ENCODE measurements around the gene ZNF718. TPM values are rescaled to one million over a fixed set of nuclear protein-coding genes. Genes with fewer than 3 reads are reported as not detected.

Gene ZNF718
- total and polyA plus RNA-seq, 2 of the 8 experiments (the other 6 are each of a cell fraction or from before 2014, with no cell fraction given), result 3.3 to 19.5 TPM

GRCh38 chr4:147233-147632, 22.9 kb downstream of the ZNF718 start (continued):
- TF ChIP-seq CHD7 (IDR thresholded peaks at IDR 0.05; ENCODE audit: insufficient replicate concordance, low read length) (no peak), MAX (IDR thresholded peaks at IDR 0.05) (no peak), GABPA (IDR thresholded peaks at IDR 0.05; ENCODE audit: borderline replicate concordance, insufficient read depth, low read length) (no peak), TAF7 (optimal IDR thresholded peaks at IDR 0.05; ENCODE audit: borderline replicate concordance, low read depth, low read length) (no peak)
